Smooth muscle cell (in vitro differentiated cells): ENCODE results near the gene NFKBIE. TPM values are rescaled to one million over a fixed set of nuclear protein-coding genes. Genes with fewer than 3 reads are reported as not detected.

Source experiments
- DNase-seq: peaks from one replicate; lab custom pipeline; 2025; ENCODE audit not compliant: unreplicated experiment; lab: John Stamatoyannopoulos, UW
- H2AFZ ChIP-seq: fragments of 200-600 bp; sonication (generic); 2 replicates; pipeline ENCODE4 v1.6.0; 2016; ENCODE audit warnings: antibody characterized with exemption, low read depth, mild to moderate bottlenecking
- H3F3A ChIP-seq: fragments of 200-600 bp; sonication (generic); 2 replicates; pipeline ENCODE4 v1.6.0; 2017; ENCODE audit warnings: antibody characterized with exemption, low read depth
- H3K27ac ChIP-seq: fragments of 200-600 bp; sonication (generic); 2 replicates; pipeline ENCODE4 v1.5.1; 2016; ENCODE audit warnings: low read depth, mild to moderate bottlenecking
- H3K27me3 ChIP-seq: fragments of 200-600 bp; sonication (generic); 2 replicates; pipeline ENCODE4 v1.6.1; 2016; ENCODE audit warnings: low read depth, mild to moderate bottlenecking
- H3K36me3 ChIP-seq: fragments of 200-600 bp; sonication (generic); 2 replicates; pipeline ENCODE4 v1.5.1; 2016; ENCODE audit warnings: low read depth
- H3K4me1 ChIP-seq: fragments of 200-600 bp; sonication (generic); 2 replicates; pipeline ENCODE4 v1.5.1; 2016; ENCODE audit warnings: low read depth
- H3K4me2 ChIP-seq: fragments of 200-600 bp; sonication (generic); 2 replicates; pipeline ENCODE4 v1.6.0; 2016; ENCODE audit warnings: mild to moderate bottlenecking
- H3K4me3 ChIP-seq: fragments of 200-600 bp; sonication (generic); 2 replicates; pipeline ENCODE4 v1.5.1; 2016; ENCODE audit warnings: mild to moderate bottlenecking
- H3K79me2 ChIP-seq: fragments of 200-600 bp; sonication (generic); 2 replicates; pipeline ENCODE4 v1.6.0; 2016; ENCODE audit warnings: low read depth, mild to moderate bottlenecking
- H3K9ac ChIP-seq: fragments of 200-600 bp; sonication (generic); 2 replicates; pipeline ENCODE4 v1.6.0; 2016; ENCODE audit warnings: low read depth
- H3K9me3 ChIP-seq: fragments of 200-600 bp; sonication (generic); replicated peaks from 2 replicates; pipeline ENCODE4 v1.5.1; 2016; ENCODE audit warnings: low read depth
- H4K20me1 ChIP-seq: fragments of 200-600 bp; sonication (generic); 2 replicates; pipeline ENCODE4 v1.6.0; 2016; ENCODE audit warnings: low read depth
- CTCF ChIP-seq: fragments of 200-600 bp; sonication (generic); IDR thresholded peaks from 2 replicates; pipeline ENCODE4 v1.5.1; 2017; ENCODE audit warnings: borderline replicate concordance, mild to moderate bottlenecking, antibody characterized with exemption; ENCODE audit not compliant: insufficient read depth, poor library complexity, severe bottlenecking
- WGBS: methylation state at CpG from one replicate; pipeline ENCODE4 v1.1.7; 2016; ENCODE audit warnings: low lambda C conversion rate; 5-methylcytosine and 5-hydroxymethylcytosine counted together
- polyA plus RNA-seq: library from polyadenylated mRNA; unstranded; fragments of >200 nt; fragmentation: Nextera tagmentation; extraction: Ambion mirVana; gene quantifications from 2 replicates; pipeline ENCODE4 v1.2.1, GENCODE V29; 2016
- total RNA-seq: library from RNA; depleted of rRNA; stranded (reverse); fragments of >200 nt; gene quantifications from 2 replicates; pipeline ENCODE4 v1.2.3, GENCODE V29; 2014

Gene NFKBIE
- total and polyA plus RNA-seq, 2 experiments from 2014 or later, result 7.0 to 12.3 TPM

- H3K9me3 ChIP-seq, result no peaks in the 10 kb centered on the region
- H3K79me2 ChIP-seq, result peaks cover 62% of the 10 kb centered on the region
- peaks cover 66% of the 10 kb centered on the region for H4K20me1 ChIP-seq
Measured at GRCh38 chr6:44248579-44248978, 16.8 kb downstream of the NFKBIE start.

DNA sequence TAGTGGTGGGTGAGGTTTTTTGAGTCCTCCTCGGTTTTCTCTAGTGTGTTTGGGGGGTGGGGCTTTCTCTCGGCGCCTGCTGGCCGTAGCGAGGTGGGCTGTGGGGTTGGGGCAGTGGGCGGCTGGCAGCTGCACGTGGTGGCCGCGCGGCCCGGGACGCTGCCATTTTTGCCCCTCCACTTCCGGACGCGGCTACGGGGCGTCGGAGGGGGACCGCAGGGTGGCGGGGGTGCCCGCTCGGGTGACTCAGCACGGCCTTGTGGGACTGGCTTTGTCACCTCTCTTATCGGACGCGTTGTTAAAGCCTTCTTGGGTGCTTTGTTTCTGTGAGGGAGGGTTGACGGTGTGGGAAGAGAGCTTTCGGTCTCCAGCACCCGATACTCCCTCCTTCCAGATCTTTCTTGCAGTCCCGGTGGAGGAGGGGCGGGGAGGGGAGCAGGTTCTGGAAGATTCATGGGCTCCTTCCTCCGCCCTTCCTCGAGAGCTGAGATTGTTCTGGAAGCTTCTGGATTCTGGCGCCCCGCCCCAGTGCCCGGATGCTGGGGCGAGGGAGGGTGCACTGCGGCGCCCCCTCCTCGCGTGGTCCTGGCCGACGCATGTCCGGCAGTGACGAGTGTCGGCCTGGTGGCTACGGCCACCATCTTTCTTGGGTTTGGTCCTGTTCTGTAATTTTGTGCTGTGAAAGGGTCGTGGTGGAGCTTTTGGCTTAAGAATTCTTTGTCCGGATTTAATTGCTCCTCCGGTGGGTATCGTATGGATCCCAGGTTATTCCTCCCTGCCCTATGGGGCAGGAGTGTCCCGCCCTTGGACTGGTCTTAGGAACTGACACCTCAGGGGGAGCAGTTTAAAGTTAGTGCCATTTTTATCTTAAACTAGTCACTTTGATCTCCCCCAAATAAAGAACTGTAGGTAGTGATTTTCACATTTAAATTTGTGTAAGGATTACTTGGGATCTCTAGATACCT is 17.7 kb downstream of the NFKBIE start:
- peak overlapping the region; percentile 90 for H3K27ac ChIP-seq
- TF ChIP-seq CTCF, result no peak
- peaks cover 57% of the 10 kb centered on the region for H4K20me1 ChIP-seq
- no peaks in the 10 kb centered on the region for H3K9me3 ChIP-seq
- H3K27me3 ChIP-seq, result no peaks in the 10 kb centered on the region
- peaks cover 56% of the 10 kb centered on the region for H3K79me2 ChIP-seq
- peaks cover 29% of the 10 kb centered on the region for H3K4me1 ChIP-seq
- H3K9ac ChIP-seq, result peak overlapping the region; percentile 93
- peak; percentile 43 for DNase-seq
- peaks cover 28% of the 10 kb centered on the region for H3K36me3 ChIP-seq
- H2AFZ ChIP-seq, result no peak overlapping the region
- peak overlapping the region; percentile 93 for H3K4me2 ChIP-seq
- peak overlapping the region; percentile 89 for H3K4me3 ChIP-seq
- WGBS, result under 1% methylated on average over 41 of the region's 52 CpGs
- H3F3A ChIP-seq, result peaks cover 37% of the 10 kb centered on the region

More at GRCh38 chr6:44248579-44248978, 16.8 kb downstream of the NFKBIE start:
- peaks cover 47% of the 10 kb centered on the region for H3F3A ChIP-seq
- H3K4me2 ChIP-seq, result peak overlapping the region; percentile 93
- DNase-seq, result no peak
- H3K9ac ChIP-seq, result peak overlapping the region; percentile 93
- H3K27me3 ChIP-seq, result no peaks in the 10 kb centered on the region
- no peak for TF ChIP-seq CTCF
- 54% methylated on average over 1 of the region's 1 CpG for WGBS
- H3K27ac ChIP-seq, result peak overlapping the region; percentile 90
- H2AFZ ChIP-seq, result no peak overlapping the region
- peaks cover 35% of the 10 kb centered on the region for H3K36me3 ChIP-seq
- peaks cover 29% of the 10 kb centered on the region for H3K4me1 ChIP-seq
- H3K4me3 ChIP-seq, result peak overlapping the region; percentile 89

GRCh38 chr6:44246663-44247337 is 18.6 kb downstream of the NFKBIE start, which contains the start of gene HSP90AB1:
HSP90AB1 (plus strand) TSS chr6:44247101; CDS start chr6:44248630, 1,529 bp downstream.
- Histone ChIP-seq H3K9me3 (no peaks in the 10 kb centered on the region), H3K27ac (peak within 1 kb of the TSS; percentile 90), H4K20me1 (peaks cover 48% of the 10 kb centered on the region), H3K4me2 (peak within 1 kb of the TSS; percentile 93), H3K27me3 (no peaks in the 10 kb centered on the region), H2AFZ (peak within 1 kb of the TSS; percentile 99), H3K36me3 (peaks cover 19% of the 10 kb centered on the region), H3K9ac (peak within 1 kb of the TSS; percentile 93), H3K79me2 (peaks cover 49% of the 10 kb centered on the region), H3K4me3 (peak within 1 kb of the TSS; percentile 89), H3F3A (peaks cover 30% of the 10 kb centered on the region), H3K4me1 (peaks cover 29% of the 10 kb centered on the region)
- TF ChIP-seq CTCF, result no peak
- WGBS, result under 1% methylated on average over 34 of the region's 34 CpGs
- DNase-seq, result peak; percentile 75
